Neuronal stem cell (in vitro differentiated cells): ENCODE data around the gene MVD.

ENCODE experiments used
- DNase-seq: peaks from one replicate; pipeline ENCODE4 v3.0.0-alpha.2; 2013; ENCODE audit warnings: low spot score
- H2AFZ ChIP-seq: one replicate; pipeline ENCODE4 v1.6.1; 2013; ENCODE audit warnings: mild to moderate bottlenecking, low read length, inconsistent platforms
- H2AK5ac ChIP-seq: 2 replicates; pipeline ENCODE4 v1.6.1; 2013; ENCODE audit warnings: low read depth, mild to moderate bottlenecking, inconsistent platforms, low read length, moderate library complexity, mixed read lengths
- H2BK120ac ChIP-seq: 2 replicates; pipeline ENCODE4 v1.6.1; 2013; ENCODE audit warnings: low read depth, mild to moderate bottlenecking, inconsistent platforms, low read length, moderate library complexity, mixed read lengths
- H2BK12ac ChIP-seq: one replicate; pipeline ENCODE4 v1.6.1; 2013; ENCODE audit warnings: low read length, inconsistent platforms
- H2BK15ac ChIP-seq: 2 replicates; pipeline ENCODE4 v1.6.1; 2013; ENCODE audit warnings: mild to moderate bottlenecking, low read length, inconsistent platforms, mixed read lengths
- H2BK5ac ChIP-seq: one replicate; pipeline ENCODE4 v1.6.1; 2013; ENCODE audit warnings: inconsistent platforms, mild to moderate bottlenecking, low read length, moderate library complexity
- H3K14ac ChIP-seq: one replicate; pipeline ENCODE4 v1.6.1; 2013; ENCODE audit warnings: low read length, inconsistent platforms
- H3K18ac ChIP-seq: 2 replicates; pipeline ENCODE4 v1.6.1; 2013; ENCODE audit warnings: low read length, inconsistent platforms
- H3K23ac ChIP-seq: 2 replicates; pipeline ENCODE4 v1.6.1; 2013; ENCODE audit warnings: low read depth, mild to moderate bottlenecking, mixed read lengths, low read length, inconsistent platforms; ENCODE audit not compliant: poor library complexity
- H3K27ac ChIP-seq: replicated peaks from 3 replicates; pipeline ENCODE4 v1.5.1; 2013; ENCODE audit warnings: low read length, inconsistent platforms
- H3K27me3 ChIP-seq, 3 experiments: 2 replicates each; pipeline ENCODE4 v1.6.1; 2013; ENCODE audit warnings: low read length in 3 of 3, mild to moderate bottlenecking in 2 of 3, inconsistent platforms in 1 of 3, low read depth in 1 of 3, mixed read lengths in 1 of 3, moderate library complexity in 1 of 3; ENCODE audit not compliant: control insufficient read depth in 3 of 3, insufficient read depth in 3 of 3
- H3K36me3 ChIP-seq, 2 donors: replicated peaks in 1 of 2; 2 replicates each; pipeline ENCODE4 v1.6.1; 2013; ENCODE audit warnings: low read length in 2 of 2; ENCODE audit not compliant: control insufficient read depth in 2 of 2, insufficient read depth in 2 of 2
- H3K4ac ChIP-seq: 2 replicates; pipeline ENCODE4 v1.6.1; 2013; ENCODE audit warnings: inconsistent platforms, mild to moderate bottlenecking, low read length, moderate library complexity
- H3K4me1 ChIP-seq, 2 donors: 1 replicate in 1 of 2; 2 replicates in 1 of 2; pipeline ENCODE4 v1.6.1; 2013; ENCODE audit warnings: low read length in 2 of 2, low read depth in 1 of 2; ENCODE audit not compliant: control insufficient read depth in 2 of 2, insufficient read depth in 1 of 2
- H3K4me2 ChIP-seq: one replicate; pipeline ENCODE4 v1.6.1; 2013; ENCODE audit warnings: mild to moderate bottlenecking, low read length, inconsistent platforms; ENCODE audit not compliant: insufficient read depth, poor library complexity, severe bottlenecking
- H3K4me3 ChIP-seq, 2 donors: 2 replicates each; pipeline ENCODE4 v1.5.1; 2013; ENCODE audit warnings: low read length in 2 of 2, mild to moderate bottlenecking in 2 of 2, inconsistent platforms in 1 of 2, moderate library complexity in 1 of 2
- H3K79me1 ChIP-seq: one replicate; pipeline ENCODE4 v1.6.1; 2013; ENCODE audit warnings: low read depth, mild to moderate bottlenecking, inconsistent platforms, low read length, moderate library complexity
- H3K9ac ChIP-seq: one replicate; pipeline ENCODE4 v1.6.1; 2013; ENCODE audit warnings: mild to moderate bottlenecking, low read depth, low read length, inconsistent platforms; ENCODE audit not compliant: poor library complexity
- H3K9me3 ChIP-seq, 2 donors: replicated peaks in 1 of 2; 2 replicates each; pipeline versions ENCODE3 to v1.6.1; 2013; ENCODE audit warnings: low read length in 2 of 2, mild to moderate bottlenecking in 2 of 2, inconsistent platforms in 1 of 2, low read depth in 1 of 2, mixed read lengths in 1 of 2, moderate library complexity in 1 of 2; ENCODE audit not compliant: control insufficient read depth in 2 of 2, insufficient read depth in 1 of 2
- H4K8ac ChIP-seq: one replicate; pipeline ENCODE4 v1.6.1; 2013; ENCODE audit warnings: low read depth, mild to moderate bottlenecking, inconsistent platforms, low read length, moderate library complexity
- H4K91ac ChIP-seq: one replicate; pipeline ENCODE4 v1.6.1; 2013; ENCODE audit warnings: low read length, low read depth, mild to moderate bottlenecking, inconsistent platforms; ENCODE audit not compliant: poor library complexity
- WGBS, 2 donors: extraction: QIAGEN DNeasy Blood & Tissue Kit; methylation state at CpG; one replicate each; pipeline ENCODE4 v1.1.7; 2013; ENCODE audit warnings: missing lambda C conversion rate in 2 of 2, mixed read lengths in 1 of 2; ENCODE audit not compliant: insufficient read length in 2 of 2, insufficient replicate concordance in 1 of 2; ENCODE audit errors: extremely low coverage in 2 of 2; 5-methylcytosine and 5-hydroxymethylcytosine counted together

Gene MVD

GRCh38 chr16:88624977-88625576, 37.8 kb downstream of the MVD start:
- H3K9ac ChIP-seq, result no peak overlapping the region
- no peak overlapping the region for H2AK5ac ChIP-seq
- H3K36me3 ChIP-seq, result peaks cover 56 to 85% of the 10 kb centered on the region in 2 donors
- WGBS, 2 donors, result no CpG with 5 or more reads among the region's 17 CpGs
- H4K91ac ChIP-seq, result no peak overlapping the region
- H3K4me1 ChIP-seq, result no peaks in the 10 kb centered on the region
- no peak overlapping the region for H3K4ac ChIP-seq
- no peak for DNase-seq
- no peak overlapping the region for H3K14ac ChIP-seq
- no peak overlapping the region for H3K18ac ChIP-seq
- no peak overlapping the region for H2AFZ ChIP-seq
- H3K27ac ChIP-seq, result no peak overlapping the region
- H2BK120ac ChIP-seq, result no peak overlapping the region
- H2BK15ac ChIP-seq, result no peak overlapping the region
- no peak overlapping the region for H3K4me3 ChIP-seq
- no peak overlapping the region for H2BK12ac ChIP-seq
- H3K4me2 ChIP-seq, result no peak overlapping the region
- no peaks in the 10 kb centered on the region for H3K27me3 ChIP-seq
- H3K9me3 ChIP-seq, result no peaks in the 10 kb centered on the region
- peaks cover 8% of the 10 kb centered on the region for H3K79me1 ChIP-seq
- H3K23ac ChIP-seq, result no peak overlapping the region
- H4K8ac ChIP-seq, result no peak overlapping the region
- H2BK5ac ChIP-seq, result no peak overlapping the region

- no peak overlapping the region for H2BK12ac ChIP-seq
- H3K4me2 ChIP-seq, result no peak overlapping the region
- no peaks in the 10 kb centered on the region for H3K27me3 ChIP-seq
- H3K18ac ChIP-seq, result no peak overlapping the region
- H3K27ac ChIP-seq, result no peak overlapping the region
- H2BK120ac ChIP-seq, result no peak overlapping the region
- no peak overlapping the region for H2AFZ ChIP-seq
- WGBS, 2 donors, result no CpG with 5 or more reads among the region's 18 CpGs
- H2BK5ac ChIP-seq, result no peak overlapping the region
- peak overlapping the region; percentile 21 for H3K9ac ChIP-seq
- peaks cover 55 to 85% of the 10 kb centered on the region in 2 donors for H3K36me3 ChIP-seq
- DNase-seq, result no peak
- H3K4me1 ChIP-seq, result no peaks in the 10 kb centered on the region
- no peak overlapping the region for H2BK15ac ChIP-seq
- no peak overlapping the region for H3K4me3 ChIP-seq
- no peak overlapping the region for H3K14ac ChIP-seq
- no peak overlapping the region for H3K23ac ChIP-seq
- H3K4ac ChIP-seq, result no peak overlapping the region
- H3K79me1 ChIP-seq, result peaks cover 8% of the 10 kb centered on the region
- H3K9me3 ChIP-seq, result no peaks in the 10 kb centered on the region
- H2AK5ac ChIP-seq, result no peak overlapping the region
- H4K91ac ChIP-seq, result no peak overlapping the region
- H4K8ac ChIP-seq, result no peak overlapping the region
Measured at GRCh38 chr16:88624481-88624880, 38.4 kb downstream of the MVD start.

- Histone ChIP-seq H3K4ac (no peak overlapping the region), H2AFZ (no peak overlapping the region), H2BK15ac (no peak overlapping the region), H2AK5ac (no peak overlapping the region), H3K27me3 (no peaks in the 10 kb centered on the region), H3K27ac (no peak overlapping the region), H3K14ac (no peak overlapping the region), H3K9ac (no peak overlapping the region), H2BK12ac (no peak overlapping the region), H3K79me1 (peaks cover 8% of the 10 kb centered on the region), H2BK120ac (no peak overlapping the region), H3K23ac (no peak overlapping the region), H3K4me2 (no peak overlapping the region), H3K4me3 (peak overlapping the region in 1 of 2 donors; percentile 21), H3K18ac (no peak overlapping the region), H3K4me1 (no peaks in the 10 kb centered on the region), H3K9me3 (no peaks in the 10 kb centered on the region), H3K36me3 (peaks cover 54 to 87% of the 10 kb centered on the region in 2 donors), H2BK5ac (no peak overlapping the region), H4K91ac (no peak overlapping the region), H4K8ac (no peak overlapping the region)
- DNase-seq, result no peak
- no CpG with 5 or more reads among the region's 13 CpGs for WGBS, 2 donors
Measured at GRCh38 chr16:88623858-88624257, 39.0 kb downstream of the MVD start.

- Histone ChIP-seq H3K9ac (no peak overlapping the region), H3K27ac (no peak overlapping the region), H2BK15ac (no peak overlapping the region), H3K9me3 (no peaks in the 10 kb centered on the region), H3K4me1 (peaks cover 0 to 5% of the 10 kb centered on the region in 2 donors), H2BK120ac (no peak overlapping the region), H3K36me3 (peaks cover 48 to 86% of the 10 kb centered on the region in 2 donors), H3K27me3 (no peaks in the 10 kb centered on the region), H3K4me2 (no peak overlapping the region), H3K4ac (no peak overlapping the region), H2BK5ac (no peak overlapping the region), H3K4me3 (no peak overlapping the region), H2AFZ (no peak overlapping the region), H3K23ac (peak overlapping the region; percentile 44), H3K14ac (no peak overlapping the region), H2AK5ac (no peak overlapping the region), H2BK12ac (no peak overlapping the region), H3K79me1 (peaks cover 8% of the 10 kb centered on the region), H3K18ac (no peak overlapping the region), H4K8ac (no peak overlapping the region), H4K91ac (no peak overlapping the region)
- no CpG with 5 or more reads among the region's 29 CpGs for WGBS, 2 donors
- DNase-seq, result no peak
Measured at GRCh38 chr16:88622866-88623265, 40.0 kb downstream of the MVD start.
